CD4-positive, alpha-beta memory T cell (primary cell): Measurements from ENCODE around the gene TIMM50. TPM values are rescaled to one million over a fixed set of nuclear protein-coding genes. Genes with fewer than 3 reads are reported as not detected.
A peak's percentile ranks its signal among the peaks of the same experiment; 100 is the strongest.

Experiments used
- CTCF ChIA-PET: fragments of 350-600 bp; sonication (Branson Sonifier 250); formaldehyde crosslinking; loops from one replicate; lab custom pipeline; 2021; ENCODE audit warnings: inconsistent platforms; ENCODE audit not compliant: partially characterized antibody; lab: Charles Lee
- POLR2A ChIA-PET: fragments of 350-600 bp; sonication (Branson Sonifier 250); formaldehyde crosslinking; loops from one replicate; lab custom pipeline; 2021; ENCODE audit not compliant: partially characterized antibody; lab: Charles Lee
- DNase-seq, 5 donors: peaks; one replicate each; pipeline versions ENCODE4 v3.0.0 to v3.0.0-alpha.2; 2020 to 2022; ENCODE audit warnings: mixed read lengths in 1 of 5
- H3K27ac ChIP-seq: one replicate; pipeline ENCODE4 v1.7.0; 2013; ENCODE audit warnings: low read depth, low read length
- H3K27me3 ChIP-seq: 2 replicates; pipeline ENCODE4 v1.7.0; 2013; ENCODE audit warnings: mild to moderate bottlenecking, low read length, moderate library complexity; ENCODE audit not compliant: insufficient read depth
- H3K36me3 ChIP-seq: 2 replicates; pipeline ENCODE4 v1.7.0; 2013; ENCODE audit warnings: mild to moderate bottlenecking, low read length, moderate library complexity; ENCODE audit not compliant: insufficient read depth
- H3K4me1 ChIP-seq: 2 replicates; pipeline ENCODE4 v1.7.0; 2013; ENCODE audit warnings: mild to moderate bottlenecking, low read length, moderate library complexity; ENCODE audit not compliant: insufficient read depth
- H3K4me3 ChIP-seq, 2 donors: one replicate each; pipeline ENCODE4 v1.7.0; 2013; ENCODE audit warnings: low read length in 2 of 2, mild to moderate bottlenecking in 1 of 2
- H3K9me3 ChIP-seq, 2 donors: one replicate each; pipeline ENCODE4 v1.7.0; 2013; ENCODE audit warnings: low read length in 2 of 2, control low read depth in 1 of 2; ENCODE audit not compliant: control insufficient read depth in 1 of 2
- H3K27ac Mint-ChIP-seq, 7 donors: one replicate each; pipeline ENCODE4 v1.8.0; 2020 to 2021; ENCODE audit warnings: mixed read lengths in 7 of 7, mild to moderate bottlenecking in 6 of 7, inconsistent platforms in 3 of 7, moderate library complexity in 3 of 7
- H3K27me3 Mint-ChIP-seq, 2 donors: one replicate each; pipeline ENCODE4 v1.8.0; 2020 to 2021; ENCODE audit warnings: mixed read lengths in 2 of 2
- H3K36me3 Mint-ChIP-seq, 2 donors: one replicate each; pipeline ENCODE4 v1.8.0; 2020 to 2021; ENCODE audit warnings: mixed read lengths in 2 of 2, inconsistent platforms in 1 of 2, mild to moderate bottlenecking in 1 of 2
- H3K4me1 Mint-ChIP-seq, 4 donors: one replicate each; pipeline ENCODE4 v1.8.0; 2020 to 2021; ENCODE audit warnings: mixed read lengths in 4 of 4, mild to moderate bottlenecking in 1 of 4
- H3K4me3 Mint-ChIP-seq, 8 donors: one replicate each; pipeline ENCODE4 v1.8.0; 2020 to 2021; ENCODE audit warnings: mixed read lengths in 8 of 8, mild to moderate bottlenecking in 7 of 8, moderate library complexity in 6 of 8, inconsistent platforms in 3 of 8
- H3K9me3 Mint-ChIP-seq, 8 donors: one replicate each; pipeline ENCODE4 v1.8.0; 2020 to 2021; ENCODE audit warnings: mixed read lengths in 8 of 8, mild to moderate bottlenecking in 5 of 8, inconsistent platforms in 3 of 8, moderate library complexity in 1 of 8
- intact Hi-C: fragments of 100-400 bp; cut with micrococcal nuclease; formaldehyde crosslinking; loops from one replicate; pipeline ENCODE4 v1.15.1; 2023
- polyA plus RNA-seq, 2 donors: library from polyadenylated mRNA; unstranded; fragments of 300-500 nt; fragmentation: Illumina TruSeq; gene quantifications; one replicate each; pipeline ENCODE4 v1.2.3, GENCODE V29; 2021
- total RNA-seq, 2 experiments: library from RNA; stranded (reverse); gene quantifications; one replicate each; pipeline ENCODE4 v1.2.3, GENCODE V29; 2021

Gene TIMM50
- total and polyA plus RNA-seq, 4 experiments from 2014 or later: 39.1 to 50.4 (median 48.4) TPM

- Mint-ChIP-seq H3K9me3 (peaks cover 0 to 2% (median 0%) of the 10 kb centered on the region in 8 donors), H3K27ac (peak within 1 kb of the TSS in 1 of 7 donors; percentile 37), H3K27me3 (peaks cover 34 to 40% of the 10 kb centered on the region in 2 donors), H3K36me3 (no peaks in the 10 kb centered on the region), H3K4me1 (peaks cover 7 to 19% (median 13%) of the 10 kb centered on the region in 4 donors), H3K4me3 (peak within 1 kb of the TSS; percentile 72 to 86 (median 76))
- peak in 1 of 5 donors; percentile 11 for DNase-seq
- no peaks in the 10 kb centered on the region for H3K36me3 ChIP-seq
- intact Hi-C loops: no loop called here
- peaks cover 18% of the 10 kb centered on the region for H3K4me1 ChIP-seq
- H3K27ac ChIP-seq: no peak within 1 kb of the TSS
- H3K4me3 ChIP-seq: peak within 1 kb of the TSS in 1 of 2 donors; percentile 35
- ChIA-PET POLR2A (no interaction called here), CTCF (interaction anchor here (1.1 to 1.6 kb wide), 3 partner anchors 15 to 41 kb away, joined by 3 to 5 read pairs (median 4); partner anchors contain the start of gene EID2B)
- no peaks in the 10 kb centered on the region for H3K9me3 ChIP-seq
- peaks cover 19% of the 10 kb centered on the region for H3K27me3 ChIP-seq
Observed at GRCh38 chr19:39514840-39515550, 34.4 kb downstream of the TIMM50 start, which contains the start of gene SELENOV. TSS of gene SELENOV (plus strand) at chr19:39515139. CDS start at chr19:39515213, 74 bp downstream.

GRCh38 chr19:39515551-39516191 lies 35.0 kb downstream of the TIMM50 start:
- peaks cover 18% of the 10 kb centered on the region for H3K4me1 ChIP-seq
- H3K9me3 ChIP-seq: no peaks in the 10 kb centered on the region
- ChIA-PET CTCF (interaction anchor here (1.1 to 1.6 kb wide), 2 partner anchors 17 to 41 kb away, joined by 4 to 5 read pairs; partner anchors contain the start of gene EID2B), POLR2A (no interaction called here)
- peaks cover 7 to 19% (median 13%) of the 10 kb centered on the region in 4 donors for H3K4me1 Mint-ChIP-seq
- no peak overlapping the region for H3K27ac ChIP-seq
- peaks cover 0 to 2% (median 0%) of the 10 kb centered on the region in 8 donors for H3K9me3 Mint-ChIP-seq
- peaks cover 34 to 38% of the 10 kb centered on the region in 2 donors for H3K27me3 Mint-ChIP-seq
- H3K36me3 Mint-ChIP-seq: no peaks in the 10 kb centered on the region
- DNase-seq: peak in 1 of 5 donors; percentile 5
- intact Hi-C loops: no loop called here
- H3K27me3 ChIP-seq: peaks cover 19% of the 10 kb centered on the region
- H3K36me3 ChIP-seq: no peaks in the 10 kb centered on the region
- no peak overlapping the region for H3K27ac Mint-ChIP-seq
- peak overlapping the region in 1 of 2 donors; percentile 35 for H3K4me3 ChIP-seq
- H3K4me3 Mint-ChIP-seq: peak overlapping the region; percentile 13 to 86 (median 67)

GRCh38 chr19:39516270-39516669 lies 35.6 kb downstream of the TIMM50 start:
- ChIA-PET POLR2A (no interaction called here), CTCF (interaction anchor here (1.1 to 1.6 kb wide), 2 partner anchors 16 to 42 kb away, joined by 4 to 5 read pairs; partner anchors contain the start of gene EID2B)
- H3K4me1 ChIP-seq: peaks cover 18% of the 10 kb centered on the region
- H3K36me3 Mint-ChIP-seq: no peaks in the 10 kb centered on the region
- no peak overlapping the region for H3K27ac ChIP-seq
- no peak for DNase-seq
- peaks cover 34 to 38% of the 10 kb centered on the region in 2 donors for H3K27me3 Mint-ChIP-seq
- H3K9me3 Mint-ChIP-seq: peaks cover 0 to 2% (median 0%) of the 10 kb centered on the region in 8 donors
- no peak overlapping the region for H3K4me3 ChIP-seq
- peaks cover 7 to 19% (median 13%) of the 10 kb centered on the region in 4 donors for H3K4me1 Mint-ChIP-seq
- peaks cover 19% of the 10 kb centered on the region for H3K27me3 ChIP-seq
- H3K36me3 ChIP-seq: no peaks in the 10 kb centered on the region
- intact Hi-C loops: no loop called here
- H3K27ac Mint-ChIP-seq: no peak overlapping the region
- no peaks in the 10 kb centered on the region for H3K9me3 ChIP-seq
- peak overlapping the region; percentile 13 to 75 (median 52) for H3K4me3 Mint-ChIP-seq

- H3K27ac ChIP-seq: no peak overlapping the region
- DNase-seq: no peak
- peaks cover 19% of the 10 kb centered on the region for H3K27me3 ChIP-seq
- Mint-ChIP-seq H3K4me3 (no peak overlapping the region), H3K9me3 (peaks cover 0 to 2% (median 0%) of the 10 kb centered on the region in 8 donors), H3K36me3 (no peaks in the 10 kb centered on the region), H3K4me1 (peaks cover 7 to 19% (median 13%) of the 10 kb centered on the region in 4 donors), H3K27me3 (peaks cover 32% of the 10 kb centered on the region in 2 donors), H3K27ac (no peak overlapping the region)
- ChIA-PET CTCF (interaction anchor here (1.1 to 1.7 kb wide), 2 partner anchors 15 to 43 kb away, joined by 3 to 6 read pairs; partner anchors contain the start of gene EID2B), POLR2A (no interaction called here)
- H3K4me3 ChIP-seq: no peak overlapping the region
- intact Hi-C loops: no loop called here
- peaks cover 18% of the 10 kb centered on the region for H3K4me1 ChIP-seq
- no peaks in the 10 kb centered on the region for H3K36me3 ChIP-seq
- H3K9me3 ChIP-seq: no peaks in the 10 kb centered on the region
Observed at GRCh38 chr19:39517432-39517831, 36.8 kb downstream of the TIMM50 start.

GRCh38 chr19:39518458-39518857 lies 37.8 kb downstream of the TIMM50 start:
- H3K27me3 Mint-ChIP-seq: peaks cover 26 to 28% of the 10 kb centered on the region in 2 donors
- ChIA-PET POLR2A (no interaction called here), CTCF (interaction anchor here (0.7 to 1.7 kb wide), 3 partner anchors 14 to 44 kb away, joined by 3 to 6 read pairs (median 4); partner anchors contain the start of genes DLL3 and EID2B)
- intact Hi-C loops: no loop called here
- H3K36me3 ChIP-seq: no peaks in the 10 kb centered on the region
- peaks cover 19% of the 10 kb centered on the region for H3K27me3 ChIP-seq
- H3K4me1 ChIP-seq: peaks cover 18% of the 10 kb centered on the region
- peaks cover 7 to 19% (median 13%) of the 10 kb centered on the region in 4 donors for H3K4me1 Mint-ChIP-seq
- no peak for DNase-seq
- no peak overlapping the region for H3K4me3 ChIP-seq
- no peak overlapping the region for H3K4me3 Mint-ChIP-seq
- H3K9me3 Mint-ChIP-seq: peaks cover 0 to 2% (median 0%) of the 10 kb centered on the region in 8 donors
- H3K27ac ChIP-seq: no peak overlapping the region
- no peaks in the 10 kb centered on the region for H3K9me3 ChIP-seq
- no peak overlapping the region for H3K27ac Mint-ChIP-seq
- H3K36me3 Mint-ChIP-seq: no peaks in the 10 kb centered on the region

GRCh38 chr19:39518975-39519374 lies 38.3 kb downstream of the TIMM50 start:
- ChIA-PET CTCF (interaction anchor here (1.5 to 1.7 kb wide), 2 partner anchors 14 to 15 kb away, joined by 3 to 6 read pairs; partner anchors contain the start of gene EID2B), POLR2A (no interaction called here)
- Histone ChIP-seq H3K27ac (no peak overlapping the region), H3K36me3 (no peaks in the 10 kb centered on the region), H3K9me3 (no peaks in the 10 kb centered on the region), H3K4me3 (no peak overlapping the region), H3K4me1 (peaks cover 18% of the 10 kb centered on the region), H3K27me3 (peaks cover 17% of the 10 kb centered on the region)
- intact Hi-C loops: no loop called here
- Mint-ChIP-seq H3K9me3 (peaks cover 0 to 2% (median 0%) of the 10 kb centered on the region in 8 donors), H3K27me3 (peaks cover 24 to 25% of the 10 kb centered on the region in 2 donors), H3K4me1 (peaks cover 7 to 19% (median 13%) of the 10 kb centered on the region in 4 donors), H3K27ac (no peak overlapping the region), H3K36me3 (no peaks in the 10 kb centered on the region), H3K4me3 (no peak overlapping the region)
- DNase-seq: no peak
